Keratinocyte (primary cell): Measurements from ENCODE around the gene MYO15B. TPM values are rescaled to one million over a fixed set of nuclear protein-coding genes. Genes with fewer than 3 reads are reported as not detected.

Experiments used
- DNase-seq: peaks from one replicate; pipeline ENCODE4 v3.0.0-alpha.2; 2011; ENCODE audit warnings: low read depth, missing footprints, low spot score
- FAIRE-seq: peaks from 2 replicates; lab custom pipeline; 2011; peaks lifted over from hg19 to GRCh38; lab: Jason Lieb, UNC
- H2AFZ ChIP-seq: 2 replicates; pipeline ENCODE4 v1.6.0; 2012; ENCODE audit warnings: low read length, control low read depth, inconsistent platforms; ENCODE audit not compliant: control insufficient read depth
- H3K27ac ChIP-seq: 2 replicates; pipeline ENCODE4 v1.5.1; 2011; ENCODE audit warnings: low read length; ENCODE audit not compliant: control insufficient read depth, insufficient read depth
- H3K27me3 ChIP-seq: 3 replicates; pipeline ENCODE4 v1.6.0; 2011; ENCODE audit warnings: low read length; ENCODE audit not compliant: control insufficient read depth, insufficient read depth; ENCODE audit errors: extremely low read depth
- H3K36me3 ChIP-seq, 2 experiments: 2 replicates in 1 of 2; 3 replicates in 1 of 2; pipeline ENCODE4 v1.5.1; 2011; ENCODE audit warnings: low read length in 2 of 2, mild to moderate bottlenecking in 1 of 2; ENCODE audit not compliant: control insufficient read depth in 2 of 2, insufficient read depth in 2 of 2; ENCODE audit errors: extremely low read depth in 1 of 2
- H3K4me1 ChIP-seq: 3 replicates; pipeline ENCODE4 v1.5.1; 2011; ENCODE audit warnings: low read length; ENCODE audit not compliant: control insufficient read depth, insufficient read depth; ENCODE audit errors: extremely low read depth
- H3K4me2 ChIP-seq: 3 replicates; pipeline ENCODE4 v1.6.0; 2011; ENCODE audit warnings: low read depth, low read length; ENCODE audit not compliant: control insufficient read depth, insufficient read depth; ENCODE audit errors: extremely low read depth
- H3K4me3 ChIP-seq, 3 experiments: fragments of 200-600 bp in 1 of 3; sonication (generic) in 1 of 3; 2 replicates in 2 of 3; 3 replicates in 1 of 3; pipeline ENCODE4 v1.5.1; 2011 to 2016; ENCODE audit warnings: low read length in 3 of 3, mild to moderate bottlenecking in 3 of 3, control low read depth in 2 of 3, inconsistent platforms in 1 of 3, low read depth in 1 of 3, mixed read lengths in 1 of 3, mixed run types in 1 of 3, moderate library complexity in 1 of 3; ENCODE audit not compliant: control insufficient read depth in 2 of 3, insufficient read depth in 2 of 3; ENCODE audit errors: extremely low read depth in 1 of 3
- H3K79me2 ChIP-seq: 2 replicates; pipeline ENCODE4 v1.6.0; 2012; ENCODE audit warnings: low read length; ENCODE audit not compliant: control insufficient read depth, insufficient read depth
- H3K9ac ChIP-seq: 3 replicates; pipeline ENCODE4 v1.6.0; 2011; ENCODE audit warnings: low read length; ENCODE audit not compliant: control insufficient read depth, insufficient read depth; ENCODE audit errors: extremely low read depth
- H3K9me1 ChIP-seq: 3 replicates; pipeline ENCODE4 v1.6.0; 2011; ENCODE audit warnings: low read length; ENCODE audit not compliant: control insufficient read depth, insufficient read depth; ENCODE audit errors: extremely low read depth
- H3K9me3 ChIP-seq: 2 replicates; pipeline ENCODE4 v1.5.1; 2012; ENCODE audit warnings: low read depth, low read length; ENCODE audit not compliant: control insufficient read depth
- H4K20me1 ChIP-seq: 3 replicates; pipeline ENCODE4 v1.6.0; 2011; ENCODE audit warnings: low read length; ENCODE audit not compliant: control insufficient read depth, insufficient read depth; ENCODE audit errors: extremely low read depth
- EZH2 ChIP-seq: IDR thresholded peaks from one replicate; pipeline ENCODE4 v1.6.1; 2012; ENCODE audit warnings: inconsistent platforms, mild to moderate bottlenecking, low read length, moderate library complexity
- dilution Hi-C: fragments of 300-500 bp; cut with MboI; formaldehyde crosslinking; loops from one replicate; pipeline ENCODE4 v1.7.0; 2020; ENCODE audit warnings: low sequenced_read_pairs; ENCODE audit not compliant: extremely low pct_ligation_motif_present
- polyA plus RNA-seq, 5 experiments: library from polyadenylated mRNA; depleted of rRNA in 3 of 5; stranded (reverse) in 3 of 5; stranded (forward) in 1 of 5; unstranded in 1 of 5; fragments of >200 nt; gene quantifications; 1 replicate in 1 of 5; 2 replicates in 3 of 5; 3 replicates in 1 of 5; pipeline versions ENCODE4 v1.2.1 to v1.2.3, GENCODE V29; 2011 to 2012; ENCODE audit warnings: missing spikeins in 2 of 5, low read depth in 1 of 5, low replicate concordance in 1 of 5
- TF ChIP-seq, protein P1 (sequence below), 3 experiments: IDR thresholded peaks in 1 of 3; conservative IDR thresholded peaks in 1 of 3; optimal IDR thresholded peaks in 1 of 3; 2 replicates in 2 of 3; 3 replicates in 1 of 3; pipeline versions ENCODE3 to v1.5.1; 2011; ENCODE audit warnings: low read length in 3 of 3, mild to moderate bottlenecking in 3 of 3, moderate library complexity in 2 of 3, control low read depth in 1 of 3, inconsistent platforms in 1 of 3; ENCODE audit not compliant: insufficient read depth in 2 of 3; ENCODE audit errors: extremely low read depth in 1 of 3

The MYO15B gene
- polyA plus RNA-seq, 1 donor (not counting 4 experiments of a cell fraction or from before 2014, with no cell fraction given) = 0.14 TPM

DNA sequence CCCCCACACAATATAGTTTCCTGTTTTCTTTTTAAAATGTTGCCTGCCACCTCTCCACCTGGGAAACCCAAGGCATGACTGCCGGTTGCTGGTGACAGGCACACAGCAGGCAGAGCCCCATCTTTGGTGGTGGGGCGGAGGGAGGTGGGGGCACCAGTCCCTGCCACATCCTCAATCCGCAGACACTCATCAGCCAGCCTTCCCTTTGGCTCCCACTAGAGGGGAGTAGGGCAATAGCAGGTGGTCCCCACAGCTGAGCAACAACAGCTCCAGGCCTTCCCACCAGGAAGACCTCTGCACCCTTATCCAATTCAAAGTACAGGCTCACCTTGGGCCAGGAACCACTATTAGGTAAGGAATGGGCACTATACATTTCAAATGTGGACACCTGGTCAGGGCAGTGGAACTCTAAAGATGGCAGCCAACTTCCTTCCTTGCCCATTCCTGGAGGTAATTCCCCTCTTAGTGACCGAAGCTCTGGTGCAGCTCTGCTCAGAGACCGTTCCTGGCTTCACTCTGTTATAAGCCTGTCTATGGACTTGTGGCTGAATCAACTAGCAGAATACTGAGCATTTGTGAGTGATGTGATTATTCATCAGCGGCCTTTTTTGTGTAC lies 65.4 kb downstream of the MYO15B start:
- no peak for TF ChIP-seq EZH2
- TF ChIP-seq, protein P1, sequence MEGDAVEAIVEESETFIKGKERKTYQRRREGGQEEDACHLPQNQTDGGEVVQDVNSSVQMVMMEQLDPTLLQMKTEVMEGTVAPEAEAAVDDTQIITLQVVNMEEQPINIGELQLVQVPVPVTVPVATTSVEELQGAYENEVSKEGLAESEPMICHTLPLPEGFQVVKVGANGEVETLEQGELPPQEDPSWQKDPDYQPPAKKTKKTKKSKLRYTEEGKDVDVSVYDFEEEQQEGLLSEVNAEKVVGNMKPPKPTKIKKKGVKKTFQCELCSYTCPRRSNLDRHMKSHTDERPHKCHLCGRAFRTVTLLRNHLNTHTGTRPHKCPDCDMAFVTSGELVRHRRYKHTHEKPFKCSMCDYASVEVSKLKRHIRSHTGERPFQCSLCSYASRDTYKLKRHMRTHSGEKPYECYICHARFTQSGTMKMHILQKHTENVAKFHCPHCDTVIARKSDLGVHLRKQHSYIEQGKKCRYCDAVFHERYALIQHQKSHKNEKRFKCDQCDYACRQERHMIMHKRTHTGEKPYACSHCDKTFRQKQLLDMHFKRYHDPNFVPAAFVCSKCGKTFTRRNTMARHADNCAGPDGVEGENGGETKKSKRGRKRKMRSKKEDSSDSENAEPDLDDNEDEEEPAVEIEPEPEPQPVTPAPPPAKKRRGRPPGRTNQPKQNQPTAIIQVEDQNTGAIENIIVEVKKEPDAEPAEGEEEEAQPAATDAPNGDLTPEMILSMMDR (optimal IDR thresholded peaks at IDR 0.05 in 1 of 3, IDR thresholded peaks at IDR 0.05 in 1 of 3, conservative IDR thresholded peaks at IDR 0.05 in 1 of 3; ENCODE audit: extremely low read depth in 1 of 3, insufficient read depth in 2 of 3, low read length in 3 of 3) = peak; percentile 78 to 84 (median 83)
- Histone ChIP-seq H3K27me3 (no peaks in the 10 kb centered on the region), H3K4me1 (no peaks in the 10 kb centered on the region), H3K9me1 (no peaks in the 10 kb centered on the region), H4K20me1 (no peaks in the 10 kb centered on the region), H3K36me3 (peaks cover 17 to 19% of the 10 kb centered on the region in 2 experiments), H3K27ac (no peak overlapping the region), H3K9me3 (no peaks in the 10 kb centered on the region), H3K9ac (no peak overlapping the region), H2AFZ (no peak overlapping the region), H3K79me2 (no peaks in the 10 kb centered on the region), H3K4me3 (no peak overlapping the region), H3K4me2 (no peak overlapping the region)
- dilution Hi-C loops = no loop called here
- DNase-seq (no peak), FAIRE-seq (no peak)

DNA sequence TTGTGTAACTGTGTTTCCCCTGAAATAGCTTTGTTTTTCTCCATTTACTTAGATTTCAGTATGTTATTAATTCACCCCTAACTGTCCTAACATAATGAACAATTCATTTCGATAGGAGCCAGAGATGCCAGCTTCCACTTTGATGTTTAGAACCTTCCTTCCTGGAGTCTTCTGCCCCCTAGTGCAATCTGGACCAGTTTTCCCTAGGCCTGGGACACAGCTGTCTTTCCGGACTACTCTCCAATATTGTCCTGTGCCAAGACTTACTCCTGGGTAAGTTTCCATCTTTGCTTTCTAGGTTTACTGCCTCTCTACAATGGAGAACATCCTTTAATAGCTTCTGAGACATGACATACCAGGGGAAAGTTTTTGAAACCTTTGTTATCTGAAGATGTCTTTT lies 66.6 kb downstream of the MYO15B start:
- H3K4me1 ChIP-seq = no peaks in the 10 kb centered on the region
- no peak for DNase-seq
- dilution Hi-C loops = no loop called here
- no peak overlapping the region for H2AFZ ChIP-seq
- H3K9ac ChIP-seq = no peak overlapping the region
- no peak overlapping the region for H3K4me3 ChIP-seq
- no peaks in the 10 kb centered on the region for H3K9me1 ChIP-seq
- no peaks in the 10 kb centered on the region for H3K27me3 ChIP-seq
- peaks cover 18 to 20% of the 10 kb centered on the region in 2 experiments for H3K36me3 ChIP-seq
- H3K79me2 ChIP-seq = no peaks in the 10 kb centered on the region
- TF ChIP-seq, protein P1 (optimal IDR thresholded peaks at IDR 0.05 in 1 of 3, IDR thresholded peaks at IDR 0.05 in 1 of 3, conservative IDR thresholded peaks at IDR 0.05 in 1 of 3; ENCODE audit: extremely low read depth in 1 of 3, insufficient read depth in 2 of 3, low read length in 3 of 3) = peak; percentile 16 to 57 (median 45)
- no peak for TF ChIP-seq EZH2
- H3K9me3 ChIP-seq = no peaks in the 10 kb centered on the region
- no peak overlapping the region for H3K4me2 ChIP-seq
- FAIRE-seq = no peak
- H3K27ac ChIP-seq = no peak overlapping the region
- H4K20me1 ChIP-seq = no peaks in the 10 kb centered on the region
